ENCODE results near the gene LMO1. TPM values are rescaled to one million over a fixed set of nuclear protein-coding genes. Genes with fewer than 3 reads are reported as not detected.

Gene LMO1
- total and polyA plus RNA-seq, 9 of the 15 experiments (the other 6 are each of a cell fraction or from before 2014, with no cell fraction given) = not detected

DNA sequence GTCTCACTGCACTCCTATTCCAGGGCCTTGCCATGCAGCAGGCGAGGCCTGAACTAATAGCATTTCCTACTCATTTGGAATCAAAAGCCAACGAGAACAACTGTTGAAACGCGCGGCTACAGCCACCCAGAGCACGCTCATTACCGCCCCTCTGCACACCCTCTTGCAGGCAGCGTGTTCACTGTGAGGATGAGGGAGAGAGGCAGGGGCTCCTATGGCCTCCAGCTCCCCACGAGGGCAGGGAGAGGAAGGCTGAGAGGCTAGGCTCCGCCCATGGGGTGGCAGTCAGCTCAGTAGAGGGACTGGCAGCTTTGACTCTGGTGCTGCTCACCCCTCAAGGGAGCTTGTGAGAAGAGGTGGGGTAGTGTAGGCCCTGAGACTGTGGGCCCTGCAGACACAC, 26.2 kb downstream of the LMO1 start (continued):
- TF ChIP-seq ZNF121 (CRISPR knock-in tag; conservative IDR thresholded peaks at IDR 0.05) = no peak
- TF ChIP-seq CBX3 (IDR thresholded peaks at IDR 0.05; ENCODE audit: borderline replicate concordance in 1 of 2, low read length in 2 of 2) = no peak
- TF ChIP-seq HNRNPH1 (optimal IDR thresholded peaks at IDR 0.05; ENCODE audit: low read depth, low read length) = no peak
- TF ChIP-seq HDAC1 (IDR thresholded peaks at IDR 0.05) = no peak

DNA sequence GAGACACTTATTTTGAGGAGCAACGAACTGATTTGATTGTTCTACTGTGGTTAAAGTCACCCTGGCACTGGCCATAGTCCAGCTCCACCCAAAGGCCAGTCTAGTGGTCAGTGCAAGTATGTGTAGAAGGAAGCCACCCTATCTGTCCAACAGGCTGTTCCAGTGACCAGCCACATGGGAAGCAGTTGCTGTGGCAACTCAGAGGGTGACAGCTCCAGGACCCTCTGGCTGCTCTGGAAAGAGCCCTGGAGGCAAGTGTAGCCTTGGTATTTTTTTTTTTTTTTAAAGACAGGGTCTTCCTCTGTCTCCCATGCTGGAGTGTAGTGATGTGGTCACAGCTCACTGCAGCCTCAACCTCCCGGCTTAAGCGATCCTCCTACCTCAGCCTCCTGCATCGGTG, 27.8 kb downstream of the LMO1 start:
- no peak overlapping the region for H2AFZ ChIP-seq (ENCODE audit: low read depth, low read length)
- DNase-seq (ENCODE audit: extremely low read depth in 1 of 4, low spot score in 3 of 4) (no peak), ATAC-seq (no peak), FAIRE-seq (no peak)
- intact Hi-C loops (cut with micrococcal nuclease) (no loop called here), in situ Hi-C loops (cut with MboI) (no loop called here)
- H3K9me1 ChIP-seq (ENCODE audit: control insufficient read depth, insufficient read depth, low read length) = no peaks in the 10 kb centered on the region
- WGBS (ENCODE audit: insufficient coverage, low coverage, missing lambda C conversion rate) = 0% methylated on average over 4 of the region's 4 CpGs
- no peak overlapping the region for H3K4me3 ChIP-seq
- H3K36me3 ChIP-seq (ENCODE audit: control insufficient read depth, insufficient read depth, low read length) = no peaks in the 10 kb centered on the region
- CTCF ChIA-PET (ENCODE audit: low intra/inter-chr PET ratio) = no interaction called here
- H3K27me3 ChIP-seq (ENCODE audit: control insufficient read depth in 2 of 2, insufficient read depth in 2 of 2, low read length in 2 of 2) = peaks cover 0 to 41% of the 10 kb centered on the region in 2 experiments; a peak in 3 of 5 replicates
- no peak overlapping the region for H3K27ac ChIP-seq (ENCODE audit: extremely low read depth, low read depth, low read length)
- no peak overlapping the region for H3K9ac ChIP-seq (ENCODE audit: insufficient read depth in 1 of 2, low read depth in 2 of 2, low read length in 2 of 2)
- BruUV-seq (replicated peaks) = no TSS peak
- H3K4me2 ChIP-seq (ENCODE audit: insufficient read depth, low read length) = no peak overlapping the region
- no peaks in the 10 kb centered on the region for H3K79me2 ChIP-seq (ENCODE audit: control insufficient read depth, insufficient read depth, low read length)
- H4K20me1 ChIP-seq (replicated peaks; ENCODE audit: control insufficient read depth, insufficient read depth, low read length) = peaks cover 5% of the 10 kb centered on the region; the same call in 1 of the 2 replicates
- POLR2A ChIA-PET = interaction anchor here (0.9 kb wide), 1 partner anchor 121 kb away, joined by 4 read pairs; no protein-coding TSS in a partner anchor
- no peaks in the 10 kb centered on the region for H3K9me3 ChIP-seq (replicated peaks; ENCODE audit: control insufficient read depth, insufficient read depth, low read depth, low read length)
- no peaks in the 10 kb centered on the region; a peak in 1 of 5 replicates for H3K4me1 ChIP-seq (replicated peaks in 1 of 2; ENCODE audit: control insufficient read depth in 2 of 2, insufficient read depth in 2 of 2, low read length in 2 of 2)
- TF ChIP-seq SIN3B (IDR thresholded peaks at IDR 0.05; ENCODE audit: low read depth) (no peak), KLF16 (IDR thresholded peaks at IDR 0.05) (no peak), ZNF551 (CRISPR knock-in tag; IDR thresholded peaks at IDR 0.05) (no peak), ESRRA (IDR thresholded peaks at IDR 0.05; ENCODE audit: borderline replicate concordance, low read depth) (no peak), HMG20A (CRISPR knock-in tag; conservative IDR thresholded peaks at IDR 0.05) (no peak), ZNF140 (CRISPR knock-in tag; IDR thresholded peaks at IDR 0.05) (no peak), U2AF2 (optimal IDR thresholded peaks at IDR 0.05; ENCODE audit: low read depth, low read length) (no peak), ATF1 (CRISPR knock-in tag; IDR thresholded peaks at IDR 0.05) (no peak), ATF1 (tag; IDR thresholded peaks at IDR 0.05) (no peak), MCM7 (IDR thresholded peaks at IDR 0.05) (no peak), PURB (CRISPR knock-in tag; IDR thresholded peaks at IDR 0.05; ENCODE audit: low read depth) (no peak), MECOM (CRISPR knock-in tag; IDR thresholded peaks at IDR 0.05) (no peak), TBP (optimal IDR thresholded peaks at IDR 0.05; ENCODE audit: low read depth, low read length) (no peak), ZNF583 (CRISPR knock-in tag; IDR thresholded peaks at IDR 0.05) (no peak)
- TF ChIP-seq, protein P1, sequence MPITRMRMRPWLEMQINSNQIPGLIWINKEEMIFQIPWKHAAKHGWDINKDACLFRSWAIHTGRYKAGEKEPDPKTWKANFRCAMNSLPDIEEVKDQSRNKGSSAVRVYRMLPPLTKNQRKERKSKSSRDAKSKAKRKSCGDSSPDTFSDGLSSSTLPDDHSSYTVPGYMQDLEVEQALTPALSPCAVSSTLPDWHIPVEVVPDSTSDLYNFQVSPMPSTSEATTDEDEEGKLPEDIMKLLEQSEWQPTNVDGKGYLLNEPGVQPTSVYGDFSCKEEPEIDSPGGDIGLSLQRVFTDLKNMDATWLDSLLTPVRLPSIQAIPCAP (CRISPR knock-in tag; IDR thresholded peaks at IDR 0.05; ENCODE audit: borderline replicate concordance) = no peak
- TF ChIP-seq, protein P2, sequence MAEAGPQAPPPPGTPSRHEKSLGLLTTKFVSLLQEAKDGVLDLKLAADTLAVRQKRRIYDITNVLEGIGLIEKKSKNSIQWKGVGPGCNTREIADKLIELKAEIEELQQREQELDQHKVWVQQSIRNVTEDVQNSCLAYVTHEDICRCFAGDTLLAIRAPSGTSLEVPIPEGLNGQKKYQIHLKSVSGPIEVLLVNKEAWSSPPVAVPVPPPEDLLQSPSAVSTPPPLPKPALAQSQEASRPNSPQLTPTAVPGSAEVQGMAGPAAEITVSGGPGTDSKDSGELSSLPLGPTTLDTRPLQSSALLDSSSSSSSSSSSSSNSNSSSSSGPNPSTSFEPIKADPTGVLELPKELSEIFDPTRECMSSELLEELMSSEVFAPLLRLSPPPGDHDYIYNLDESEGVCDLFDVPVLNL (CRISPR knock-in tag; IDR thresholded peaks at IDR 0.05; ENCODE audit: low read depth) = no peak
